NCI-H82 treated with DMSO at 0.1 percent for 48 hours (cell line): ENCODE results near the gene REEP1.

Experiments
- DNase-seq: peaks from one replicate; lab custom pipeline; 2025; ENCODE audit not compliant: unreplicated experiment; lab: John Stamatoyannopoulos, UW

The REEP1 gene

DNA sequence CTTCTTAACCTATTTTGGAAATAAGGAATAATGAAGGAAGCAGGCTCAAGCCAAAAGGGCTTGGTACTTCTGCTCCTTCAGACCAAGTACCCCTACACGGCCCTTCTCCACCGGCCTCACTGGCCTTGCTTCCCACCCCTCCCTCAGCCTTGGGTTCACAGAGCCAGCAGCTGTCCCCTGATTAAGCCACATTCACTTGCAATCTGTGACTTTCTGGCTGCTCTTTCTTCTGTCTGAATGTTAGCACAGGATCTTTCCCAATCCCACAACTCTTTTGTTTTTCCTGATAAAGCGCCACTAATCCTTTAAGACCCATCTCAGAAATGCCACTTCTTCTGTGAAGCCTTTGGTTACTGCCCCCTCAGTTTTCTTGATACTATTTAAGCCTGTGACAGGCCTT lies 52.4 kb downstream of the REEP1 start:
- DNase-seq, result peak; percentile 77

DNA sequence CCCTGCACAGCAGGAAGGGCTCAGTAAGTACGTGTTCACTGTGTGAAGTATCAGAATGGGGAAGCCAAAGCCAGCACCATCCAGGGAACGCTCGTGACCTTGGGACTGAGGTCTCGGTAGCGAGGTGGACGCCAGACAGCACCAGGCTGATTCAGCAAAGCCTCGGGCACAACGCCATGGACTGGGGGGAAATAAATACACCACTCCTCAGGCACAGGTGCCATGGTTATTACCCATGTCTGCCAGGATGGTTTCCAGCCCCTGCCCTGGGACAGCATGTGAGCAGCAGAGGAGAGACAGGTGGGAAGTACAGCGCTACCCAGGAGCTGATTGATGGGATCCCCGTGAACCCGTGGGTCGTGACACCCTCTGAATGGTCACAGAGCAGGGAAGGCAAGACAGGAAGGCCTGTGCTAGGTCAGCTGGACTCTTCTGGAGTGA lies 53.0 kb downstream of the REEP1 start:
- no peak for DNase-seq

- no peak for DNase-seq
Observed at GRCh38 chr2:86283411-86284030, 53.9 kb downstream of the REEP1 start.

- no peak for DNase-seq
Observed at GRCh38 chr2:86281066-86281700, 56.2 kb downstream of the REEP1 start.

GRCh38 chr2:86280191-86280667 lies 57.2 kb downstream of the REEP1 start:
- DNase-seq, result no peak

- DNase-seq, result no peak
Observed at GRCh38 chr2:86275962-86276361, 61.5 kb downstream of the REEP1 start.

- DNase-seq, result no peak
Observed at GRCh38 chr2:86275384-86275799, 62.0 kb downstream of the REEP1 start.

DNA sequence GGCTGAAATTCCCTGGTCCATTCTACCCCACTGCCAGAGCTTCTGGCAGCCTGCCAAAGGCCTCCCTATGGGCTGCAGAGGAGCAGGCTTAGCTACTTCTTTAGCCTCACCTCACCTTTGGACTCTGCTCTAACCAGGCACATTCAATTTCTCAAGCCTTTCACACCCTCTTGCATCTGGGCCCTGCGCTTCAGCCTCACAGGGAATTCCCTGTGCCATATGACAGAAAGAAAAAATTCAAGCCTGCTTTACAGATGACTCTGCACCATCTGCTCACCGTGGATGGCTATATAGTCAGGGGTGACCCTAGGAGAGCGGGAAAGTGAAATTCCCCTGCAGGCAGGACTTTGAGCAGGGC lies 62.5 kb downstream of the REEP1 start:
- DNase-seq, result peak; percentile 94

DNA sequence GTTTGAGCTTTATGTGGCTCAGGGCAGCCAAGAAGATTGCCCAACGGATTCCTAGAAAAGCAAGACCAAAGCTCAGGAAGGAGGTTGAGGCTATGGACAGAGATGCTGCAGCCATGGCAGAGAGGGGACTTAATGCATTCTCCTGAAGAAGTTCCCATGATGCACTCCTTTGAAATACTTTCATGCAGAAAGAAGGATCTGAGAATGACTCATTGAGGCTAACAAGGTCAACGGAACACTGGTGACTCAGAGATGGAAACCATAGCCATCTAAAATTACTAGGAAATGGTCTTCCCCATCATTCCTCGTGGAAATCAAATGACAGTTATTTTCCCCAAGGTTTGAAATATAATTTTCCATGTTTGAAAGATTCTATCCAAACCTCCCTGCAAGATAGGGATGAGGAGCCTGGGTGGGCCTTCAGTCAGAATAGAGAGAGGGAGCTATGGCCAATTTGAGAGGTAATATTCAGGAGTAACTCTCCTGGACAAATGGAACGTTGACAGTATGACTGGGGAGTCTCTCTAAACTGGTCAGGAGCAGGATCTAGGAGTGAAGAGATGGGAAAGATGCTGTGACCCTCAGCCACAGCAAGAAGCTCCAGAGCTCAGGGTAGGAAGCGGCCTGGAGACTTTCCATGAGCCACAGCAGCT lies 63.0 kb downstream of the REEP1 start:
- no peak for DNase-seq

GRCh38 chr2:86272111-86272510 lies 65.3 kb downstream of the REEP1 start:
- DNase-seq, result no peak

GRCh38 chr2:86271248-86271647 lies 66.2 kb downstream of the REEP1 start:
- no peak for DNase-seq

DNA sequence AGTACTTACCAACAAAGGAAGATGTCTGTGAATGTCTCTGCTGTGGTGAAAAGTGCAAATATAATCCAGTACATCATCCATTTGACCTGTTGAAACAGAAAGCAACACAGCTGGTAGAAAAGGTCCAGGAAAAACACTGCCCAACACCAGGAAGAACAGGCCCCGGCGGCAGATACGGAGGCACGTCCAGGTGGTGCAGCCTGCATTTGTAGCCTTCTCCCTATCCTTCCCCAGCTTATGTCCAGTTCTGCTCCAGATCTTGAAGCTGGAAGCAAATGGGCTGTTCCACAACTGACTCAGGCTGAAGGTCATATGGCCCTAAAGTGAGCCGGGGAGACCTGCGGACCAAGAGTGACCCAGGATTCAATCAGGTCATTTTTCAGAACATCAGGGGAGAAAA lies 73.5 kb downstream of the REEP1 start:
- no peak for DNase-seq

DNA sequence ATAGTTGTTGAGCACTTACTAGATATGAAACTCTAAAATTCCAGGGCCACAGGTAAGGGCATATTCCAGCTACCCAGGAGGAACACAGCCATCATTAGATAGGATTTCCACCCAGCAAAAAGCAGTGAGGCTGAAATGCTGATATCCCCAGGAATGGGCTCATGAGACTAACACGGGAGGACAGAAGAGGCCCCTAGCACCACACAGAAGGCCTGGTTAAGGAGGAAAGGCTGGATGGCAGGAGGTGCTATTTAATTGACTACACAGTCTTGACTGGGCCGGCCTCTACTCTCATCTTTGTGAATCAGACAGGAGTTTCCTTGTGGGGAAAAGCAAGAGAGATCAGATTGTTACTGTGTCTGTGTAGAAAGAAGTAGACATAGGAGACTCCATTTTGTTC lies 76.4 kb downstream of the REEP1 start:
- peak; percentile 51 for DNase-seq

DNA sequence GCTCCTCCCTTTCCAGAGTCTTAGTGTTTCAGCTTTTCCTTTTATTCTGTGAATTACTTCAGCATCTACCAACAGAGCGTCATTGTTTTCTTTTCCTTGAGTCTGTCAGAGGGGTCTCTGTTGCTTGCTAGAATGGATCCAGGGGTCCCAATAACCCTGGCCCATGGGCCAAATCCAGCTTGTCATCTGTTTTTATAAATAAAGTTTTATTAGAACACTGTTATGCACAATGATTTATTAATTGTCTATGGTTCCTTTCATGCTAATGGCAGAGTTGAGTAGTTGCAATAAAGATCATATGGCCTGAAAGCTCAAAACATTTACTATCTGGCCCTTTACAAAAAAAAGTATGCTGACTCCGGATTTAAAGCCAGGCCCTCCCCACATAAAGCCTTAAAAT lies 79.3 kb downstream of the REEP1 start:
- DNase-seq, result no peak

GRCh38 chr2:86256982-86257381 lies 80.4 kb downstream of the REEP1 start:
- no peak for DNase-seq

GRCh38 chr2:86256300-86256699 lies 81.1 kb downstream of the REEP1 start:
- no peak for DNase-seq

GRCh38 chr2:86254576-86255538 lies 82.6 kb downstream of the REEP1 start:
- no peak for DNase-seq

DNA sequence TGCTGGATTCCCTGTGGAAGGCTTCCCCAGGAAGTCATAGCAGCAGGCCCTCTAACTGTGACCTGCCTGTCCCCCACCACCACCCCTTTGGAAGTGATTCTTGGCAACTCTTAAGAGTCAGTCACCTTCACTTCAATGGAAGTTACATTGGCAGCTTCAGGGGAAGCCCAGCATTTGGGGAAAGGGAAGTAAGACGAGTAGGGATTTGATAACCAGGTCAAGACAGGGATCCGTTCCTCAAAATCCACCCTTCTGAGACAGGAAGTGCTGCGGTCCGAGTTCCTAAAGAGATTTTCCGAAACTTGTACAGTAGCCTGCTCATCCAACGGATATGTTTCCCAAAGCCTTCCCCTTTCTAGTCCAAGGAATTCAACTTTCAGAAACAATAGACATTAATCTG lies 84.0 kb downstream of the REEP1 start:
- no peak for DNase-seq

GRCh38 chr2:86251840-86252266 lies 85.6 kb downstream of the REEP1 start:
- DNase-seq, result no peak

GRCh38 chr2:86249579-86250391 lies 87.6 kb downstream of the REEP1 start:
- peak; percentile 41 for DNase-seq
